GM18870 (cell line): ENCODE measurements around the gene NOSIP.

ENCODE experiments used
- ATAC-seq: cut with Tn5 transposase; IDR thresholded peaks from one replicate; pipeline ENCODE4 v1.9.1; 2021; ENCODE audit warnings: moderate library complexity; ENCODE audit not compliant: unreplicated experiment

NOSIP gene

GRCh38 chr19:49574206-49574755, 6.1 kb downstream of the NOSIP start:
- no peak for ATAC-seq

DNA sequence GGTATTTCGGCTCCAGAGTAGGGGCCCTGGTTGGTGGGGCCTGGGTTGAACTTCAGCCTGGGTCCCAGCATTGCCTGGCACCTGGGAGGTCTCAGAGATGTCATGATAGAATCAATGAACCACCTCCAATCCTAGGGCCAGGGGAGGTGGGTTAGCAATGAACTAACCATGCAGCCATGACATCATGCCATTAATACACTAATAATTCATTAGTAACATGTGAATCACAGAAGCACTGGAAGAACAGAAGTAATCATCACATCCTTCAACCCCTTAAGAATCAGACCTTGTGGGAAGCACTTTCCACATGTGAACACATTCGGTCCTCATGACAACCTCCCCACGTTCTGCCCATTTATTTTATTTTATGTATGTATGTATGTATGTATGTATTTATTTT, 6.9 kb downstream of the NOSIP start:
- ATAC-seq: no peak

- no peak for ATAC-seq
Observed at GRCh38 chr19:49573009-49573408, 7.3 kb downstream of the NOSIP start.

DNA sequence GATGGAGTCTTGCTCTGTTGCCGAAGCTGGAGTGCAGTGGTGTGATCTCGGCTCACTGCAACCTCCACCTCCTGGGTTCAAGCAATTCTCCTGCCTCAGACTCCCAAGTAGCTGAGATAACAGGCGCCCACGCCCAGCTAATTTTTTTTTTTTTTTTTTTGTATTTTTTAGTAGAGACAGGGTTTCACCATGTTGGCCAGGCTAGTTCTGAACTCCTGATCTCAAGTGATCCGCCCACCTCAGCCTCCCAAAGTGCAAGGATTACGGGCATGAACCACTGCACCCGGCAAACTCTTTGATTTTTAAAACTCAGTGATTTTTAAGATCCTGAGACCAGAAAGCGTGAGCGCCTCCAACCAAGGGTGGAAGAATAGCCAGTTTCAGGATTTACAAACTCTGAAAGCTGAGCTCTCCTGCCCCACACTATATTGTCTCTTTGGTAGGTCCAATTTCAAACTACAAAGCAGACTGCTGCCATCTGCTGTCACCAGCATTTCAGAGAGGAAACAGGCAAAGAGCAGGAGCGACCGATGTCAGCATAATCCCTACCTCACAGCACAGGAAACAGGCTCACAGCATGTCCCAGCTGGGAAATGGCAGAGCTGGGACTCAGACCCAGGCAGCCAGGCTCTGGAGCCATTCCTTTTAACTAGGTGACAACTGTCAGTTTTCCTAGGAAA, 9.2 kb downstream of the NOSIP start:
- ATAC-seq: no peak

DNA sequence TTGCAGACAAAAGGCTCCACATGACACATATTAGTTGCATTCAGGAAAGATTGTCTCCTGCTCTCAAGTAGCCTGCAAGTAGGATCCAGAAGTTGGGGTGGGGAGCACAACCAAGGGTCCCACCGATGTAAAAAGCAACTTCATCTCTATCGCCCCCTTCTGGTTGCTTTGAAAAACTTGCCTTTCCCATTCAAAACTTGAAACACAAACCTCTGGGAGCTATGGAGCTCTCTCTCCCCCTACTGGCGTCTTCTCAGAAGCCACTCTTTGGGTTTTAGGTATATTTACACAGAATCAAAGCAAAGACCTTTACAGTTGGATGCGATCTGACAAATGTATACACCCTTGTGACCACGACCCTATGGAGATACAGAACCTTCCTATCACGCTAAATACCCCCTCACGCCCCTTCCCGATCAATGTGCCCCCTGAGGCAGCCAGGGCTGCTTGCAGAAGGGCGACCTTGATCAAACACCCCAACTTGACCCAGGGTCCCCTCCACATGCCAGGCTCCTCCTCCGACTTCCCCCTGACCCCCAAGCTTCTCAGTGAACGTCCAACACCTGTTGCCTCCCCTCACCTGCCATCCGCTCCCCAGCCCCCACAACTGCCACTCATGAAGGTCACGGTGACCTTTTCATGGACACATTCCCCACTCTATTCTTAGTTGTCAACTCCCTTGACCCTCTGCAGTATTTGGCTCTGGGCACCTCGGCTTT, 10.1 kb downstream of the NOSIP start:
- no peak for ATAC-seq

DNA sequence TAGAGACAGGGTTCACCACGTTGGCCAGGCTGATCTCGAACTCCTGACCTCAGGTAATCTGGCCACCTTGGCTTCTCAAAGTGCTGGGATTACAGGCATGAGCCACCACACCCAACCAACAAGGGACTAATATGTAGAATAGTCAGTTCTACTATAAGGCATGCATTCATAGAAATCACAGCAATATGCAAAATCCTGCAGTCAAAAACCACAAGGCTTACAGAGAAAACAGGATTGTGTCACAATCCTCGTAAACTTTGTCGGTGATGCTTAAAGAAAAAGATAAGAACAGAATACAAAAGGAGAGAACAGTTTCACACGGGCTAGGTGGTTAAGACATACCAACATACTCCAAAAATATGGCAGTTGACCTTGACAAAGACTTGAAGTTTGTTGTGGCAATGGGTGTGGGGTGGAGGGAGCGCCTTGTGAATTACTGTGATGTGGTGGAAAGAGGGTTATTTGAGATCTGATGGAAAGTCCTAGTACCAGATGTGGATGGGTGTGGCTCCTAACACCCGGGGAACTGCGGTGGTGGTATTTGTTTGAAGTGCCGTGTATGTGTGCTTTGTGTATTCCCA, 12.4 kb downstream of the NOSIP start:
- ATAC-seq: no peak

DNA sequence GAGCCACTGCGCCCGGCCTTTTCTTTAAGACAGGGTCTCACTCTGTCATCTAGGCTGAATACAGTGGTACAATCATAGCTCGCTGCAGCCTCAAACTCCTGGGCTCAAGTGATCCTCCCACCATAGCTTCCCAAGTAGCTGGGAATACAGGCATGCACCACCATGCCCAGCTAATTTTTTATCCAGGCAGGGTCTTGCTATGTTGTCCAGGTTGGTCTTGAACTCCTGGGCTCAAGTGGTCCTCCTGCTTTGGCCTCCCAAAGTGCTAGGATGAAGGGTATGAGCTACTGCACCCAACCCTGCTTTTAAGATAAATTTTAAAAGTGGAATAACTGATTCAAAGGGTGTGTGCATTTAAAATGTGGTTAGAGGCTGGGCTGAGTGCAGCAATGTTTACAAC, 14.1 kb downstream of the NOSIP start:
- no peak for ATAC-seq

GRCh38 chr19:49565261-49565660, 15.1 kb downstream of the NOSIP start:
- ATAC-seq: no peak

DNA sequence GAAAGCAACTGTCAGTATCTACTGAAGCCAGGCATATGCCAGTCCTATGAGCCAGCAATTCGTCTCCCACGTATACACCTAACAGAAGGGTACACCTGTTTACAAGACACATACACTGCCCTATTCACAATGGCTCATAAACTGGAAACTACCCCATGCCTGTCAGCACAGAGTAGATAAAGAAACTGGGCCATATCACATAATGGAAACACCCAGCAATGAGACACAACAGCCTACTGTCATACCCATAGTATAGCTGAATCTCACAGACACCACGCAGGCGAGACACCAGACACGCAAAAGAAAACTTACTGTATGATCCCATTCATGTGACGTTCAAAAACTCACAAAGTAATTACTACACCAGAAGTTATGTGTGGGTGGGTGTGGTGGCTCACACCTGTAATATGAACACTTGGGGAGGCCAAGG, 15.7 kb downstream of the NOSIP start:
- no peak for ATAC-seq

GRCh38 chr19:49560358-49560900, 19.9 kb downstream of the NOSIP start:
- ATAC-seq: no peak

- ATAC-seq: no peak
Observed at GRCh38 chr19:49559928-49560327, 20.4 kb downstream of the NOSIP start.

- no peak for ATAC-seq
Observed at GRCh38 chr19:49559443-49559842, 20.9 kb downstream of the NOSIP start.

- ATAC-seq: no peak
Observed at GRCh38 chr19:49558591-49558990, 21.8 kb downstream of the NOSIP start.

GRCh38 chr19:49557641-49558325, 22.6 kb downstream of the NOSIP start:
- ATAC-seq: no peak

GRCh38 chr19:49556412-49557398, 23.7 kb downstream of the NOSIP start:
- ATAC-seq: no peak

DNA sequence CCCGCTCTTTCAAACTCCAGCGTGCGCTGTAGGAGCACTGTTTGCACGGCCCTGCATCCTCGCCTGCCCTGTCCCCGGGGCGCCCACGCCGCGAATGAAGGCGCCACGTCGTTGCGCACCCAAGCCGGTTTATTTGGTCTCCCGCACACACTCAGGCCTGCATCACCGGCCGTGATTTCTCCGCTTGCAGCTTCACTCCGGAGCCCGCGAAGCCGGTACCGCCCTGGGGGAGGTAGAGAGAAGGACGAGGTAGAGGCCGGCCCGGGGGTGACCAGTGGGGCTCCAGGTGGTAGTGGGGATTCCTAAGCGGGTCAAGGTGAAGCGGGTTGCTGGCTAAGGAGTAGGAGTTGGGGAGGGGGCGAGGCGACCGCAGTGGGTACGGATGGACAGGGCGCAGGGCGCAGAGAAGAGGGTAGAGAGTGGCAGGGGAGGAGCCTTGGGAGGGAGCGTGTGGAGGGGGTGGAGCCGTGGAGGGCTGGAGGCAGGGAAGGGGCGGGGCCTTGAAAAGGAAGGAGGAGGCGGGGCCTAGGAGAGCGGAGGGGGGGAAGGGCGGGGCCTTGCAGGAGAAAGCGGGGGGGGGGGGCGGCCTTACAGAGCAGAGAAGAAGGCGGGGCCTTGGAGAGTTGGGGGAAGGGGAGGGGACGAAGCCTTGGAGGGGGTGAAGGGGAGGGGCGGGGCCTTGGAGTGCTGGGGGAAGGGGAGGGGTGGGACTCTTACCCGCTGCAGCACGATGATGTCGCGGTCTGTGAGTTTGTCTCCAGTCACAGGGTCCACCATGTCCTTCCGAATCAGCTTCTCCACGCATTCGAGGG, 24.6 kb downstream of the NOSIP start:
- ATAC-seq: no peak

DNA sequence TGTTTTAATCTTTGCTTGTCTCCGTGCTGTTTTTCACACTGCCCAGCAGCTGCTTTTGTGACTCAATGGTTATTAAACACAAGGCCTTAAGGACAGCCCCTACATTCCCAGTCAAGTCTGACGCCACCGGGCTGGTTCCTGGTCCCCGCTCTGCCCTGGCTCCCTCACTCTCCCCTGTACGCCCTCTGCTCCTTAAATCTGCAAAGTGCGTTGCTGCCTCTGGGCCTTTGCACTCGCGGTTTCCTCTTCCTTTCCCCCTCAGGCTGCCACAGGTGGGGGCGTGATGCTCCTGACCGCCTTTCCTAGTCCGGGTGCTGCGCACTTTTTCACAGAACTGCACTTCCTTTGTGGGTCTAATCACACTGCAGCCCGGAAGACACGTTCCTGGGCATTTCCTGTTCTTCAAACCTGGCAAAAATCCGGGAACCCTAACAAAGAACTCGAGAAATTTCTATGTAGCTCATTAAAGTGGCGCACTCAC, 25.6 kb downstream of the NOSIP start:
- ATAC-seq: no peak

GRCh38 chr19:49553451-49554271, 26.7 kb downstream of the NOSIP start:
- ATAC-seq: no peak
